Tibial nerve (tissue), 4 donors: ENCODE measurements around the gene PCYOX1L. TPM values are rescaled to one million over a fixed set of nuclear protein-coding genes. Genes with fewer than 3 reads are reported as not detected.
A peak's percentile ranks its signal among the peaks of the same experiment; 100 is the strongest.
"Not testable (repeated sequence)": the region's sequence is repeated elsewhere in the genome, so short reads cannot be mapped to it uniquely, and the experiment has no call there.

Experiments
- DNase-seq, 2 donors: peaks; one replicate each; pipeline ENCODE4 v3.0.0-alpha.2; 2019; ENCODE audit warnings: low spot score in 2 of 2
- H3K27ac ChIP-seq, 4 donors: fragments of 200-600 bp; sonication (generic) in 3 of 4; one replicate each; pipeline ENCODE4 v1.5.1; 2017 to 2019; ENCODE audit warnings: mild to moderate bottlenecking in 1 of 4
- H3K27me3 ChIP-seq, 2 donors: fragments of 200-600 bp; sonication (generic) in 1 of 2; one replicate each; pipeline versions ENCODE4 v1.5.1 to v1.6.0; 2017 to 2019
- H3K36me3 ChIP-seq, 3 donors: fragments of 200-600 bp; sonication (generic); one replicate each; pipeline ENCODE4 v1.5.1; 2018 to 2019
- H3K4me1 ChIP-seq, 4 donors: fragments of 200-600 bp; sonication (generic) in 3 of 4; one replicate each; pipeline ENCODE4 v1.5.1; 2017 to 2019
- H3K4me3 ChIP-seq, 4 donors: fragments of 200-600 bp; sonication (generic) in 3 of 4; one replicate each; pipeline ENCODE4 v1.5.1; 2017 to 2019; ENCODE audit warnings: mild to moderate bottlenecking in 1 of 4, moderate library complexity in 1 of 4
- H3K9me3 ChIP-seq, 4 donors: fragments of 200-600 bp; sonication (generic) in 3 of 4; one replicate each; pipeline ENCODE4 v1.5.1; 2017 to 2019
- EP300 ChIP-seq, 2 donors: sonication (generic); formaldehyde crosslinking; IDR thresholded peaks; one replicate each; pipeline ENCODE4 v1.6.1; 2017; ENCODE audit warnings: antibody characterized with exemption in 2 of 2, mild to moderate bottlenecking in 1 of 2
- POLR2A ChIP-seq, 2 donors: fragments of 450-650 bp; IDR thresholded peaks; one replicate each; pipeline ENCODE4 v1.6.1; 2017; ENCODE audit warnings: antibody characterized with exemption in 2 of 2, mild to moderate bottlenecking in 2 of 2, moderate library complexity in 2 of 2
- WGBS, 2 donors: methylation state at CpG; one replicate each; pipeline ENCODE4 v1.1.5; 2018; 5-methylcytosine and 5-hydroxymethylcytosine counted together
- total RNA-seq, 4 donors: library from RNA; depleted of rRNA; stranded (reverse); fragments of >200 nt; gene quantifications; one replicate each; pipeline ENCODE4 v1.1.0, GENCODE V29; 2016
- TF ChIP-seq, protein P1 (sequence below), 5 experiments: fragments of 200-600 bp in 3 of 5; fragments of 450-650 bp in 2 of 5; sonication (generic) in 3 of 5; IDR thresholded peaks; one replicate each; pipeline ENCODE4 v1.5.1; 2016 to 2019; ENCODE audit warnings: antibody characterized with exemption in 5 of 5, mild to moderate bottlenecking in 3 of 5, moderate library complexity in 2 of 5

The PCYOX1L gene
- total RNA-seq, 4 donors from 2014 or later = 5.0 to 8.2 (median 6.7) TPM

DNA sequence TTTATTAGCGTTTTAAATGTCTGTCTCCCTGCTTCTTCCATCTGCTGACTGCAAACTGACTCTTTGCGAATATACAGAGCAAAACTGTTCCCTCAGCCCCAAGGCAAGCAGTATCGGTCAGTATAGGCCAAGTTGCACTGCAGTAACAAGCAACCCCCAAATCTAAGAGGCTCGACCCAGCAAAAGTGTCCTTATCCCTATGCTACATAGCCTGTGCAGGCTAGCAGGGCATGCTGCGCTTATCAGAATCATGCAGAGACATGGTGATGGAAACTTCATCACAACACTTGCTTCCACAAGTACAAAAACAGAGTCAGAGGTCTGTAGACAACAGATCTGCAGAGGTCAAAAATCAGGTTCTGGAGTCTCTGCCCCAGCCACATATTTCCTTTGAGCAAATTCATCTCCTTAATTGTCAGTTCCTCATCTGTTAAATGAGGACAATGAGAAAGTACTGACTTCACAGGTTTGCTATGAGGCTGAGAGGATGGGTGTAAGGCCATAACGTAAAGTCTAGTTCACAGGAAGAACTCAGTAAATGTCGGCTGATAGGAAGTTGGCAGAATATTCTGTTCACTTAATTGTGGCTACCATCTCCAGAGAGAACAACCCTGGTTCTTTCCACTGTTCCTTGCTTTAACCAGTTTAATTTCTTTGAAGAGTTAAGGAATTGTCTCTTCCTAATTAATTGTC is 30.8 kb downstream of the PCYOX1L start:
- no peak for DNase-seq
- peaks cover 0 to 37% (median 0%) of the 10 kb centered on the region in 4 donors for H3K4me1 ChIP-seq
- TF ChIP-seq POLR2A (IDR thresholded peaks at IDR 0.05) (no peak), EP300 (IDR thresholded peaks at IDR 0.05) (peak in 1 of 2 donors; percentile 9)
- WGBS, 2 donors = 60 to 78% methylated on average over 7 of the region's 7 CpGs
- H3K27ac ChIP-seq = peak overlapping the region in 2 of 4 donors; percentile 31 to 63
- H3K27me3 ChIP-seq = no peaks in the 10 kb centered on the region
- no peaks in the 10 kb centered on the region for H3K36me3 ChIP-seq
- no peak overlapping the region for H3K4me3 ChIP-seq
- H3K9me3 ChIP-seq = peaks cover 0 to 3% (median 0%) of the 10 kb centered on the region in 4 donors

DNA sequence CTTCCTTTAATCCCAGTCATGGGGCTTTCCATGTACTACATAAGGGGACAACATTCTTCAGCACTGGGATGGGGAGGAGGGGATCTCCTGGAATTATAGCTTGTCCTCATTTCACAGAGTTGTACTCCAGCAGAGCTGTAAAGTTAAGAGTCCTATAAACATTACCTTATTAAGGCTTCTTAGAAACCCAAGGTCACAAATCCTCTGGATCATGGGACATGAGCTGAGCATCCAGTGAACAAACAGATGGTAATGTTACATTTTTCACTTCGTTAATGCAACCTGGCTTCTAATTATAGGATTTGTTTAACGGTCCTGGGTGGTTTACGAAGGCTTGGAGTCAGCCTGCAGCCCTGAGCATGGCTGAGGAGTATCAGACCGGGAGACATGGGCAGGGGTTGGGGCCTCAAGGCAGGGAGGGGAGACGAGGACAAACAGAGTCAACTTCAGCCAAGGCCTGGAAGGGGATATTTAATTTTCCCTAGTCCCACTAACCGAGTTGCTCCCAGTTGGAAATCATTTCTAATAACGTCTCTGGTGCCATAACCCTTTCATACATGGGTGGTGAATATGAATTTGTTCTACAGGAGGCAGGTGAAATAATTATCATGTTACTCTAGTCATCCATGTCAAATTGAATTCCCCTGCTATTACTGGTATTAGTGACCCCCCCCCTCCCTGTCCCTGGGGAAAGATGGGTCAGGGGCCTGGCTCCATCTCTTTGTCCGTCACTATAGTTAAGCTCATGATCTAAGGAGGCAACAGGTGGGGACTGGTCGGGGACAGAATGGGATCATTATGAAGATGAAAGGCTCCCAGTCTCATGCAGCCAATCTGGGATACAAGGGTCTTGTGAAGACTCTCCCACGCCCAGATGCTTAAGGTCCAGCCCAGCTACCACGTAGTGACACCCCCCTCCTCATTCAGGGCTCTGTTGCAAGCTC is 32.0 kb downstream of the PCYOX1L start:
- H3K27ac ChIP-seq = peak overlapping the region in 2 of 4 donors; percentile 29 to 63
- H3K9me3 ChIP-seq = peaks cover 0 to 3% (median 0%) of the 10 kb centered on the region in 4 donors
- peaks cover 0 to 32% (median 0%) of the 10 kb centered on the region in 4 donors for H3K4me1 ChIP-seq
- no peak overlapping the region for H3K4me3 ChIP-seq
- TF ChIP-seq EP300 (IDR thresholded peaks at IDR 0.05) (no peak), POLR2A (IDR thresholded peaks at IDR 0.05) (no peak)
- TF ChIP-seq, protein P1, sequence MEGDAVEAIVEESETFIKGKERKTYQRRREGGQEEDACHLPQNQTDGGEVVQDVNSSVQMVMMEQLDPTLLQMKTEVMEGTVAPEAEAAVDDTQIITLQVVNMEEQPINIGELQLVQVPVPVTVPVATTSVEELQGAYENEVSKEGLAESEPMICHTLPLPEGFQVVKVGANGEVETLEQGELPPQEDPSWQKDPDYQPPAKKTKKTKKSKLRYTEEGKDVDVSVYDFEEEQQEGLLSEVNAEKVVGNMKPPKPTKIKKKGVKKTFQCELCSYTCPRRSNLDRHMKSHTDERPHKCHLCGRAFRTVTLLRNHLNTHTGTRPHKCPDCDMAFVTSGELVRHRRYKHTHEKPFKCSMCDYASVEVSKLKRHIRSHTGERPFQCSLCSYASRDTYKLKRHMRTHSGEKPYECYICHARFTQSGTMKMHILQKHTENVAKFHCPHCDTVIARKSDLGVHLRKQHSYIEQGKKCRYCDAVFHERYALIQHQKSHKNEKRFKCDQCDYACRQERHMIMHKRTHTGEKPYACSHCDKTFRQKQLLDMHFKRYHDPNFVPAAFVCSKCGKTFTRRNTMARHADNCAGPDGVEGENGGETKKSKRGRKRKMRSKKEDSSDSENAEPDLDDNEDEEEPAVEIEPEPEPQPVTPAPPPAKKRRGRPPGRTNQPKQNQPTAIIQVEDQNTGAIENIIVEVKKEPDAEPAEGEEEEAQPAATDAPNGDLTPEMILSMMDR (IDR thresholded peaks at IDR 0.05) = no peak
- no peaks in the 10 kb centered on the region for H3K27me3 ChIP-seq
- H3K36me3 ChIP-seq = no peaks in the 10 kb centered on the region
- WGBS, 2 donors = 78 to 83% methylated on average over 11 of the region's 11 CpGs
- no peak for DNase-seq

DNA sequence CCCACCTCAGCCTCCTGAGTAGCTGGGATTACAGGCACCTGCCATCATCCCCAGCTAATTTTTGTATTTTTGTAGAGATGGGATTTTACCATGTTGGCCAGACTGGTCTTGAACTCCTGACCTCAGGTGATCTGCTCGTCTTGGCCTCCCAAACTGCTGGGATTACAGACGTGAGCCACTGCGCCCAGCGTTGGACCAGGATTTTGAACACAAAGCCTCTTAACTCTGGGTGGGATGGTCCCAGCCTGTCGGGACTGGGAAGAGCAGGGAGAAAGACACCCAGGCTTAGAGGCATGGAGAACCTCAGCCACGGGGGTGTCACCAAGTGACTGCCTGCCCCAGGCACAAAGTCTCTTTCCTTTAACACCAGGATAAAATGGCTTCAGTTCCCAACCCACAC is 33.2 kb downstream of the PCYOX1L start:
- peaks cover 0 to 26% (median 0%) of the 10 kb centered on the region in 4 donors for H3K4me1 ChIP-seq
- H3K36me3 ChIP-seq, H3K27me3 ChIP-seq, DNase-seq, H3K4me3 ChIP-seq, H3K27ac ChIP-seq, H3K9me3 ChIP-seq: not testable (repeated sequence)
- WGBS, 2 donors = 82 to 85% methylated on average over 6 of the region's 6 CpGs

DNA sequence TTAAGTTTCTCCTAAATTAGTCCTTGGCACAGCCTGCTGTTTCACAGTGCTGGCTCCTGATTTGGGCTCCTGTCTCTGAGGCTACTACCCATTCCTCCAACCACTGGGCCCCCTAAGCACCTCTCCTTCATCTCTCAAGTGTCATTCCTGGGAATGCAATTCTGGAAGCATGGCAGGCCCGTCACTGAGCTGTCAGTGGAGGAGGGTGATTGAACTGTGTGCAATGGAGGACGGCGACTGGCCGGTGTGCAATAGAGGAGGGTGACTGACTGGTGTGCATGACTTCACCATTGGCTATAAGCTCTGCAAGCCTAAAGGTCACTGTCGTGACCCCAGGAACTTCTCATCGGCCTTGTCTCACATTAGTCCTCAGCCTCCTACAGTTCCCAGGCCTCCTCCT is 33.7 kb downstream of the PCYOX1L start:
- Histone ChIP-seq H3K36me3 (no peaks in the 10 kb centered on the region), H3K4me3 (no peak overlapping the region), H3K9me3 (peaks cover 0 to 3% (median 0%) of the 10 kb centered on the region in 4 donors), H3K27me3 (no peaks in the 10 kb centered on the region), H3K4me1 (peaks cover 0 to 21% (median 0%) of the 10 kb centered on the region in 4 donors), H3K27ac (no peak overlapping the region)
- no peak for TF ChIP-seq POLR2A (IDR thresholded peaks at IDR 0.05)
- TF ChIP-seq EP300 (IDR thresholded peaks at IDR 0.05) = no peak
- TF ChIP-seq, protein P1 (IDR thresholded peaks at IDR 0.05) = no peak
- DNase-seq = no peak
- WGBS, 2 donors = 64 to 81% methylated on average over 6 of the region's 6 CpGs

DNA sequence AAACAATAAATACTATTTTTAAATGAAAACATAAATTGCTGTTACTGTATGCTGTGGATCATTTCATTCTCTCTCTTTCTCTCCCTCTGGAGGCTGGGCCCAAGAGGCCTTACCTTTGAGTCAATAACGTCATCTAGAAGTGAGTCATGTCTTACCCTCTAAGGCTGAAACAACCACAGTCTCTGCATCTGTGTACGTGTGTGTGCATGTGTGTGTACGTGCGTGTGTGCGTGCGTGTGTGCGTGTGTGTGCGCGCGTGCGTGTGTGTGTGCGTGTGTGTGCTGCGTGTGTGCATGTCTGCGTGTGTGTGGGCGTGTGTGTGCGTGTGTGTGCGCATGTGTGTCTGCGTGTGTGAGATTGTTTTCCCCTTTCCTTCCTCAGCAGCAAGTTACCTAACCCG is 34.9 kb downstream of the PCYOX1L start:
- 71 to 83% methylated on average over 19 of the region's 19 CpGs for WGBS, 2 donors
- Histone ChIP-seq H3K27me3 (no peaks in the 10 kb centered on the region), H3K27ac (no peak overlapping the region), H3K9me3 (peaks cover 0 to 3% (median 0%) of the 10 kb centered on the region in 4 donors), H3K36me3 (no peaks in the 10 kb centered on the region), H3K4me1 (peaks cover 0 to 14% (median 0%) of the 10 kb centered on the region in 4 donors), H3K4me3 (no peak overlapping the region)
- TF ChIP-seq POLR2A (IDR thresholded peaks at IDR 0.05) = no peak
- no peak for TF ChIP-seq EP300 (IDR thresholded peaks at IDR 0.05)
- TF ChIP-seq, protein P1 (IDR thresholded peaks at IDR 0.05) = no peak
- no peak for DNase-seq

DNA sequence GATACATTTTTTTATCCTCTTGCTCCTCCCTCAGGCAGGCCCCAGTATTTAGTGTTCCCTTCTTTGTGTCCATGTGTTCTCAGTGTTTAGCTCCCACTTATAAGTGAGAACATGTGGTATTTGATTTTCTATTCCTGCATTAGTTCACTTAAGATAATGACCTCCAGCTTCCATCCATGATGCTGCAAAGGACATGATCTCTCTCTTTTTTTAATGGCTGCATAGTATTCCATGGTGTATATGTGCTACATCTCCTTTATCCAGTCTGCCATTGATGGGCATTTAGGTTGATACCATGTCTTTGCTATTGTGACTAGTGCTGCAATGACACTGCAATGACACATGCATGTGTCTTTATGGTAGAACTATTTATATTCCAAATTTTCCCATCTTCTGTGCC is 37.1 kb downstream of the PCYOX1L start:
- H3K27me3 ChIP-seq, H3K4me1 ChIP-seq, H3K36me3 ChIP-seq, H3K9me3 ChIP-seq, DNase-seq, H3K4me3 ChIP-seq, H3K27ac ChIP-seq: not testable (repeated sequence)
